ENCODE results near the gene CHD9.
A peak's percentile ranks its signal among the peaks of the same experiment; 100 is the strongest.
"Not testable (repeated sequence)": the region's sequence is repeated elsewhere in the genome, so short reads cannot be mapped to it uniquely, and the experiment has no call there.

CHD9 gene

DNA sequence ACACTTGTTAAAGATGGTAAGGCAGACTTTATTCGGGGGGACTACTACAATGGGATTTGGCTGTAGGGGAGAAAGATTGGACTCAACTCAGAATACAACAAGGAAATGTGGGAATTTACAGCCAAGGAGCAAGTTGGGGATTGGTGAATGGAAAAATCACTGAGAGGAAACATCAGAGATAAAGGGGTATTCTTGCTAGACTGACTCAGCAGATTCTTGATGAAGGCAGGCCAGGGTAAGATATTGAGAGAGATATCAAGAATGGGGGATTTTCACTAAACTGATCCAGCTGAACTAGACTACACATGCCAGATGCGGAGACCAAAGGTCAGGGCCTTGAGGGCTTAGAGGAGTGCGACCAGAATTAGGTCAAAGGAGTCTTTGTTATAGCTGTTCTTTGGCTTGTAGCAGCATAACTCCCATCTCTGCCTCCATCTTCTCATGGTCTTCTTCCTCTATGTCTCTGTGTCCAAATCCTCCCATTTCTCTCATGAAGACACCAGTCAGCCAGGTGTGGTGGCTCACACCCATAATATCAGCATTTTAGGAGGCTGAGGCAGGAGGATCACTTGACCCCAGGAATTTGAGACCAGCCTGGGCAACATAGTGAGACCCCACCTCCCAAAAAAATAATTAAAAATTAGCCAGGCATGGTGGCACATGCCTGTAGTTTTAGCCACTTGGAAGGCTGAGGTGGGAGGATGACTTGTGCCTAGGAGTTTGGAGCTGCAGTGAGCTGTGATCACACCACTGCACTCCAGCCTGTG lies 19.4 kb upstream of the CHD9 start:
- DNase-seq = no peak
- Histone ChIP-seq H3K36me3 (no peaks in the 10 kb centered on the region), H3K4me3 (ENCODE audit: low read depth, low read length) (no peak overlapping the region), H3K9me3 (ENCODE audit: severe bottlenecking) (no peaks in the 10 kb centered on the region), H3K27me3 (ENCODE audit: insufficient read depth, low read depth, severe bottlenecking) (no peaks in the 10 kb centered on the region), H3K27ac (no peak overlapping the region)
- TF ChIP-seq, protein P1, sequence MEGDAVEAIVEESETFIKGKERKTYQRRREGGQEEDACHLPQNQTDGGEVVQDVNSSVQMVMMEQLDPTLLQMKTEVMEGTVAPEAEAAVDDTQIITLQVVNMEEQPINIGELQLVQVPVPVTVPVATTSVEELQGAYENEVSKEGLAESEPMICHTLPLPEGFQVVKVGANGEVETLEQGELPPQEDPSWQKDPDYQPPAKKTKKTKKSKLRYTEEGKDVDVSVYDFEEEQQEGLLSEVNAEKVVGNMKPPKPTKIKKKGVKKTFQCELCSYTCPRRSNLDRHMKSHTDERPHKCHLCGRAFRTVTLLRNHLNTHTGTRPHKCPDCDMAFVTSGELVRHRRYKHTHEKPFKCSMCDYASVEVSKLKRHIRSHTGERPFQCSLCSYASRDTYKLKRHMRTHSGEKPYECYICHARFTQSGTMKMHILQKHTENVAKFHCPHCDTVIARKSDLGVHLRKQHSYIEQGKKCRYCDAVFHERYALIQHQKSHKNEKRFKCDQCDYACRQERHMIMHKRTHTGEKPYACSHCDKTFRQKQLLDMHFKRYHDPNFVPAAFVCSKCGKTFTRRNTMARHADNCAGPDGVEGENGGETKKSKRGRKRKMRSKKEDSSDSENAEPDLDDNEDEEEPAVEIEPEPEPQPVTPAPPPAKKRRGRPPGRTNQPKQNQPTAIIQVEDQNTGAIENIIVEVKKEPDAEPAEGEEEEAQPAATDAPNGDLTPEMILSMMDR (IDR thresholded peaks at IDR 0.05; ENCODE audit: low read depth, low read length) = no peak

DNA sequence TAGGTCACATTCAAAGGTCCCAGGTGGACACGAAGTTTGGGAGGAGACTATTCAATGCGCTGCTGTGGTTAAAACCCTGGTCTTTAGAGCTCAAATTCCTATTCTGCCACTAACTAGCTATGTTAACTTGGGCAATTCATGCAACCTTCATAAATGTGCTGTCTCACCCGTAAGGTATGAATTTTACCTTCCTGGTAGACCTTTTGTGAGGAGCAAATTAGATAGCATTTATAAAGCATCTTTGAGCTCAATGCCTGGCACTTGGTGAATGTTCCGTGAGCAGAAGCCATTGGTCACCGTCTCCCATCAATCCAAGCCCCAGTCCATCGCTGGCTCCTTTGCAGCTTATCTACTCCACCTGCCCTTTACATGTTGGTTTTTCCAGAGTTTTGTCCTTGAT lies 18.7 kb upstream of the CHD9 start:
- TF ChIP-seq, protein P1 (IDR thresholded peaks at IDR 0.05; ENCODE audit: low read depth, low read length) = no peak
- no peak overlapping the region for H3K27ac ChIP-seq
- no peaks in the 10 kb centered on the region for H3K36me3 ChIP-seq
- H3K27me3 ChIP-seq (ENCODE audit: insufficient read depth, low read depth, severe bottlenecking) = no peaks in the 10 kb centered on the region
- no peaks in the 10 kb centered on the region for H3K9me3 ChIP-seq (ENCODE audit: severe bottlenecking)
- no peak overlapping the region for H3K4me3 ChIP-seq (ENCODE audit: low read depth, low read length)
- DNase-seq = no peak

DNA sequence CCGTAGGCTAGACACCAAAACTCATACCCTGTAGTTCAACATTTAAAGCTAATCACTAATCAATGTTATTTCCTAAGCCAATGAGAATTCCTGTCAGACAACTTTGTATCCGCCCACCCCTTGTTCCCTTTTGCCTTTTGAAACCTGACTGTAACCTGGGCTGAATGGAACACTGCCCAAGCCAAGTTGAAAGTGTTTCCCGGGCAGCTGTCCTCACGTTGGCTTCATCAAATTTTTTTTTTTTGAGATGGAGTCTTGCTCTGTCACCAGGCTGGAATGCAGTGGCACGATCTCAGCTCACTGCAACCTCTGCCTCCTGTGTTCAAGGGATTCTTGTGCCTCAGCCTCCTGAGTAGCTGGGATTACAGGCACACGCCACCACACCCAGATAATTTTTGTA lies 18.1 kb upstream of the CHD9 start:
- DNase-seq, H3K27ac ChIP-seq: not testable (repeated sequence)

DNA sequence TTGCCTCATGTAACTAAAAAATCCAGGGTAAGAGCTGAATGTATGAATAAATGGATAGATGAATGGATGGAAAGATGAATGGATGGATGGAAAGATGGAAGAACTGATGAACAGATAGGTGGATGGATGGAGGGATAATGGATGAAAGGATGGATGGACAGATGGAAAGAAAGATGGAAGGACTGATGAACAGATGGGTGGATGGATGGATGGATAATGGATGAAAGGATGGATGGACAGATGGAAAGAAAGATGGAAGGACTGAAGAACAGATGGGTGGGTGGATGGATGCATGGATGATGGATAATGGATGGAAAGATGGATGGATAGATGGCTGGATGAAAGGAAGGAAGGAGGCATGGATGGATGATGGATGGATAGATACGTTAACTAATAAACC lies 14.0 kb upstream of the CHD9 start:
- TF ChIP-seq, protein P1 (IDR thresholded peaks at IDR 0.05; ENCODE audit: low read depth, low read length) = no peak
- no peak overlapping the region for H3K27ac ChIP-seq
- DNase-seq = no peak
- H3K36me3 ChIP-seq = no peaks in the 10 kb centered on the region
- no peak overlapping the region for H3K4me3 ChIP-seq (ENCODE audit: low read depth, low read length)
- H3K27me3 ChIP-seq (ENCODE audit: insufficient read depth, low read depth, severe bottlenecking) = no peaks in the 10 kb centered on the region
- H3K9me3 ChIP-seq (ENCODE audit: severe bottlenecking) = no peaks in the 10 kb centered on the region

More for the DNA sequence above, 18.1 kb upstream of the CHD9 start:
- not testable (repeated sequence) for H3K36me3 ChIP-seq; H3K27me3 ChIP-seq (ENCODE audit: insufficient read depth, low read depth, severe bottlenecking); H3K9me3 ChIP-seq (ENCODE audit: severe bottlenecking); H3K4me3 ChIP-seq (ENCODE audit: low read depth, low read length)

DNA sequence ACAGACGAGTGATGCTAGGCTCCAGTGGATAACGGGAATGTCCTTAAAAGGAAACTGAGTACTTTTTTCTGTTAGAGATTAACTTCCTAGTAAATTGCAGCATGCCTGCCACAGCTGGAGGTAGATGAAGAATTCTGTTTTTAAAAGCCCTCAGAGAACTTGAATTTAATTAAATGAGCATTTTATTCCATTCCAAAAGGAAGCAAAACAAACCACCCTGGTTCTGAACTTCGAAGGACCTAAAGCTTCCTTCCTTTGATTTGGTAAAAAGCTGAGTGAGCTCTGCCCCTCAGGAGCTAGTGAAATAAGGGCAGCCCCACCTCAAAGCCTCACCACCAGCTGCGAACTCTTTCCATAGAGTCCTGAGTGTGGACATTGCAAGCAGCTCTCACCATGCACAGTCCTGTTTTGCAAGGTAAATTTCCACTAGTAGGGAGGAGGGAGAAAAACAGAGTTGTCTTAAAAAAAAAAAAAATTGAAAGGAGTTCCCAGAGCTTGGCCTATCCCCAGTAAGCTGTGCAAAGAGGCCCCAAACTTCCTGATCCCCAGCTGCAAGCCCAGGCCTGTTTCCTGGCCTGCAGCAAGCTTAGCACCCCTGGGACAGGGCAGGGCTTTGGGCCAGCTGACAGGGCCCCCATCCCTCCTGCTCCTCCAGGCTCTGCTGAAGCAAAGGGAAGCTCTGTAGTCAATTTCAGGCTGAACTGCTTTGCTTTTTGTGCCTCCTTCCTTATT lies 13.3 kb upstream of the CHD9 start:
- TF ChIP-seq, protein P1 (IDR thresholded peaks at IDR 0.05; ENCODE audit: low read depth, low read length) = no peak
- no peaks in the 10 kb centered on the region for H3K9me3 ChIP-seq (ENCODE audit: severe bottlenecking)
- H3K36me3 ChIP-seq = no peaks in the 10 kb centered on the region
- peak; percentile 55 for DNase-seq
- H3K27me3 ChIP-seq (ENCODE audit: insufficient read depth, low read depth, severe bottlenecking) = no peaks in the 10 kb centered on the region
- H3K27ac ChIP-seq = no peak overlapping the region
- H3K4me3 ChIP-seq (ENCODE audit: low read depth, low read length) = no peak overlapping the region

DNA sequence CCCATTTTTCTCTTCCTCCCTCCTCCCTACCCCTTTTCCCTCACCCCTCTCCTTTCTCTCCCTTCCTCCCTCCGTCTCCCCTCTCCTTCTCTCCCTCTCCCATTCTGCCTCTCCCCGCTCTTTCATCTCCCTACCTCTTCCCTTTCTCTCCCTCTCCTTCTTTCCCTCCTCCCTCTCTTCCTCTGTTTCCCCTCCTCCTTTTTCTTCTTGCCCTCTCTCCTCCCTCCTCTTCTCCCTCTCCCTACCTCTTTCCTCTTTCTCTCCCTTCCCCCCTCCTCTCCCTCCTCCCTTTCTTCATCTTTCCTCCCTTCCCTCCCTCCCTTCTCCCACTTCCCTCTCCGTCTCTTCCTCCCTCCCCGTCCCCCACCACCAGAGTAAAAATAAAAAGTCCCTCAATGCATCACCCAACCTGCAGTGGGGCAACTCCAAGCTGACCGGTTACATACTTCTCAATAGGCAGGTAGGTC lies 12.5 kb upstream of the CHD9 start:
- Histone ChIP-seq H3K4me3 (ENCODE audit: low read depth, low read length) (no peak overlapping the region), H3K27ac (no peak overlapping the region), H3K27me3 (ENCODE audit: insufficient read depth, low read depth, severe bottlenecking) (no peaks in the 10 kb centered on the region), H3K36me3 (no peaks in the 10 kb centered on the region), H3K9me3 (ENCODE audit: severe bottlenecking) (no peaks in the 10 kb centered on the region)
- no peak for DNase-seq
- TF ChIP-seq, protein P1 (IDR thresholded peaks at IDR 0.05; ENCODE audit: low read depth, low read length) = no peak

All from WERI-Rb-1 (cell line).